ENCODE measurements around the gene HHIPL2.
"Not testable (repeated sequence)": the region's sequence is repeated elsewhere in the genome, so short reads cannot be mapped to it uniquely, and the experiment has no call there.

The HHIPL2 gene

GRCh38 chr1:222539951-222540597 is 7.8 kb downstream of the HHIPL2 start:
- no peak for DNase-seq

- no peak for DNase-seq
Measured at GRCh38 chr1:222535455-222535854, 12.4 kb downstream of the HHIPL2 start.

GRCh38 chr1:222530852-222531251 is 17.1 kb downstream of the HHIPL2 start:
- no peak for DNase-seq

- no peak for DNase-seq
Measured at GRCh38 chr1:222529916-222530315, 18.0 kb downstream of the HHIPL2 start.

- no peak for DNase-seq
Measured at GRCh38 chr1:222529181-222529580, 18.7 kb downstream of the HHIPL2 start.

- DNase-seq: no peak
Measured at GRCh38 chr1:222525951-222526350, 22.0 kb downstream of the HHIPL2 start.

GRCh38 chr1:222523852-222524251 is 24.1 kb downstream of the HHIPL2 start:
- no peak for DNase-seq

GRCh38 chr1:222522105-222522915 is 25.6 kb downstream of the HHIPL2 start:
- no peak for DNase-seq

GRCh38 chr1:222521299-222522104 is 26.4 kb downstream of the HHIPL2 start:
- DNase-seq: no peak

GRCh38 chr1:222489496-222489895 is 58.4 kb downstream of the HHIPL2 start:
- DNase-seq: not testable (repeated sequence)

GRCh38 chr1:222487774-222488173 is 60.1 kb downstream of the HHIPL2 start:
- DNase-seq: not testable (repeated sequence)

GRCh38 chr1:222484005-222484404 is 63.9 kb downstream of the HHIPL2 start:
- not testable (repeated sequence) for DNase-seq

- DNase-seq: not testable (repeated sequence)
Measured at GRCh38 chr1:222479567-222479966, 68.3 kb downstream of the HHIPL2 start.

- DNase-seq: not testable (repeated sequence)
Measured at GRCh38 chr1:222476436-222476835, 71.5 kb downstream of the HHIPL2 start.

- DNase-seq: not testable (repeated sequence)
Measured at GRCh38 chr1:222473717-222474116, 74.2 kb downstream of the HHIPL2 start.

GRCh38 chr1:222472776-222473540 is 74.9 kb downstream of the HHIPL2 start:
- not testable (repeated sequence) for DNase-seq
